GM23338 (cell line): ENCODE measurements around the gene S100A3. TPM values are rescaled to one million over a fixed set of nuclear protein-coding genes. Genes with fewer than 3 reads are reported as not detected.

Source experiments
- ATAC-seq: fragments of 200-7000 bp; cut with Tn5 transposase; 3 replicates; pipeline ENCODE4 v1.9.1; 2020
- DNase-seq: peaks from one replicate; pipeline ENCODE4 v3.0.0-alpha.2; 2015; ENCODE audit warnings: low spot score
- H2AFZ ChIP-seq: fragments of 200-600 bp; sonication (generic); 2 replicates; pipeline ENCODE4 v1.8.0; 2016; ENCODE audit warnings: antibody characterized with exemption, mild to moderate bottlenecking, moderate library complexity
- H3F3A ChIP-seq: fragments of 200-600 bp; sonication (generic); replicated peaks from 2 replicates; pipeline ENCODE4 v1.8.0; 2017; ENCODE audit warnings: antibody characterized with exemption, mixed run types, low read depth
- H3K27ac ChIP-seq: fragments of 200-600 bp; sonication (generic); 2 replicates; pipeline ENCODE4 v1.6.1; 2016; ENCODE audit warnings: low read depth
- H3K27me3 ChIP-seq: fragments of 200-600 bp; sonication (generic); 2 replicates; pipeline ENCODE4 v1.8.0; 2016; ENCODE audit warnings: mild to moderate bottlenecking, mixed run types, moderate library complexity; ENCODE audit not compliant: insufficient read depth
- H3K36me3 ChIP-seq: fragments of 200-600 bp; sonication (generic); 2 replicates; pipeline ENCODE4 v1.8.0; 2016; ENCODE audit warnings: mild to moderate bottlenecking; ENCODE audit not compliant: insufficient read depth
- H3K4me1 ChIP-seq: fragments of 200-600 bp; sonication (generic); 2 replicates; pipeline ENCODE4 v1.8.0; 2016; ENCODE audit warnings: mild to moderate bottlenecking, moderate library complexity; ENCODE audit not compliant: insufficient read depth
- H3K4me2 ChIP-seq: fragments of 200-600 bp; sonication (generic); 2 replicates; pipeline ENCODE4 v1.7.1; 2017; ENCODE audit warnings: mixed run types
- H3K4me3 ChIP-seq: fragments of 200-600 bp; sonication (generic); 2 replicates; pipeline ENCODE4 v1.6.1; 2016; ENCODE audit warnings: mixed run types
- H3K79me2 ChIP-seq: fragments of 200-600 bp; sonication (generic); replicated peaks from 2 replicates; pipeline ENCODE4 v1.8.0; 2017; ENCODE audit warnings: mild to moderate bottlenecking; ENCODE audit not compliant: insufficient read depth
- H3K9me2 ChIP-seq: fragments of 200-600 bp; sonication (generic); 2 replicates; pipeline ENCODE4 v1.8.0; 2017; ENCODE audit not compliant: insufficient read depth
- H4K20me1 ChIP-seq: fragments of 200-600 bp; sonication (generic); replicated peaks from 2 replicates; pipeline ENCODE4 v1.8.0; 2017; ENCODE audit warnings: mild to moderate bottlenecking; ENCODE audit not compliant: insufficient read depth
- H3K27ac Mint-ChIP-seq: 2 replicates; pipeline ENCODE4 v1.8.0; 2020; ENCODE audit warnings: inconsistent platforms, mild to moderate bottlenecking, moderate library complexity, mixed read lengths
- H3K27me3 Mint-ChIP-seq: 3 replicates; pipeline ENCODE4 v1.8.0; 2022; ENCODE audit warnings: low read depth, mild to moderate bottlenecking, moderate library complexity, mixed read lengths, inconsistent platforms; ENCODE audit not compliant: insufficient read depth, poor library complexity
- H3K36me3 Mint-ChIP-seq: 3 replicates; pipeline ENCODE4 v1.8.0; 2021; ENCODE audit warnings: low read depth, mild to moderate bottlenecking, inconsistent platforms, moderate library complexity, mixed read lengths
- H3K4me1 Mint-ChIP-seq: 3 replicates; pipeline ENCODE4 v1.8.0; 2020; ENCODE audit warnings: mild to moderate bottlenecking, inconsistent platforms, mixed read lengths
- H3K4me3 Mint-ChIP-seq: 3 replicates; pipeline ENCODE4 v1.8.0; 2021; ENCODE audit warnings: moderate library complexity, mild to moderate bottlenecking, inconsistent platforms, mixed read lengths
- H3K9me3 Mint-ChIP-seq: 3 replicates; pipeline ENCODE4 v1.8.0; 2020; ENCODE audit warnings: moderate library complexity, mild to moderate bottlenecking, inconsistent platforms, mixed read lengths
- CREB1 ChIP-seq: fragments of 250-450 bp; sonication (Bioruptor Pico); IDR thresholded peaks from 2 replicates; pipeline ENCODE4 v1.5.0; 2020; ENCODE audit warnings: low read depth, mild to moderate bottlenecking, moderate library complexity
- CTCF ChIP-seq, 2 experiments: fragments of 200-600 bp in 1 of 2; sonication (generic) in 1 of 2; conservative IDR thresholded peaks; 2 replicates each; pipeline versions ENCODE4 v1.5.1 to v1.6.1; 2016 to 2017; ENCODE audit warnings: antibody characterized with exemption in 2 of 2, low read depth in 2 of 2, mild to moderate bottlenecking in 2 of 2, moderate library complexity in 1 of 2
- EZH2 ChIP-seq: fragments of 200-600 bp; sonication (generic); IDR thresholded peaks from one replicate; pipeline ENCODE4 v1.8.0; 2017; ENCODE audit warnings: antibody characterized with exemption, mild to moderate bottlenecking, low read depth; ENCODE audit not compliant: unreplicated experiment
- JUNB ChIP-seq: IDR thresholded peaks from one replicate; pipeline ENCODE4 v1.6.1; 2016; ENCODE audit warnings: antibody characterized with exemption; ENCODE audit not compliant: unreplicated experiment
- NANOG ChIP-seq: IDR thresholded peaks from 2 replicates; pipeline ENCODE4 v1.6.1; 2016; ENCODE audit warnings: antibody characterized with exemption, borderline replicate concordance
- POLR2AphosphoS5 ChIP-seq: IDR thresholded peaks from 2 replicates; pipeline ENCODE4 v1.6.1; 2016; ENCODE audit warnings: antibody characterized with exemption, low read depth
- REST ChIP-seq: IDR thresholded peaks from one replicate; pipeline ENCODE4 v1.6.1; 2018; ENCODE audit warnings: antibody characterized with exemption; ENCODE audit not compliant: unreplicated experiment
- STAT1 ChIP-seq: IDR thresholded peaks from one replicate; pipeline ENCODE4 v1.6.1; 2016; ENCODE audit warnings: antibody characterized with exemption; ENCODE audit not compliant: unreplicated experiment
- ZNF114 ChIP-seq: fragments of 250-450 bp; sonication (Bioruptor Pico); IDR thresholded peaks from 2 replicates; pipeline ENCODE4 v1.5.0; 2020; ENCODE audit warnings: mild to moderate bottlenecking, moderate library complexity
- polyA plus RNA-seq: library from polyadenylated mRNA; unstranded; fragments of >200 nt; fragmentation: Nextera tagmentation; extraction: Ambion mirVana; gene quantifications from 2 replicates; pipeline ENCODE4 v1.2.1, GENCODE V29; 2016
- total RNA-seq: library from RNA; depleted of rRNA; stranded (reverse); fragments of >200 nt; shearing (Covaris generic); gene quantifications from 2 replicates; pipeline ENCODE4 v1.2.3, GENCODE V29; 2014
- TF ChIP-seq, protein P1 (sequence below): IDR thresholded peaks from 2 replicates; pipeline ENCODE4 v1.6.1; 2016; ENCODE audit warnings: antibody characterized with exemption

Gene S100A3
- total and polyA plus RNA-seq, 2 experiments from 2014 or later: not detected

- H3K27me3 ChIP-seq: no peaks in the 10 kb centered on the region
- no peak overlapping the region for H3K4me3 ChIP-seq
- ATAC-seq: no peak
- no peak for TF ChIP-seq POLR2AphosphoS5
- H3K79me2 ChIP-seq: no peaks in the 10 kb centered on the region
- H3K9me3 Mint-ChIP-seq: no peaks in the 10 kb centered on the region
- no peaks in the 10 kb centered on the region for H3K36me3 Mint-ChIP-seq
- H2AFZ ChIP-seq: peak overlapping the region; percentile 12; the same call in 1 of the 2 replicates
- H3K4me1 ChIP-seq: no peaks in the 10 kb centered on the region
- no peaks in the 10 kb centered on the region for H4K20me1 ChIP-seq
- H3K4me2 ChIP-seq: no peak overlapping the region
- H3K27ac Mint-ChIP-seq: no peak overlapping the region
- no peaks in the 10 kb centered on the region for H3K36me3 ChIP-seq
- no peaks in the 10 kb centered on the region for H3F3A ChIP-seq
- no peak overlapping the region for H3K27ac ChIP-seq
- no peak for DNase-seq
- peaks cover 5% of the 10 kb centered on the region; the same call in 2 of the 3 replicates for H3K4me1 Mint-ChIP-seq
- peaks cover 6% of the 10 kb centered on the region for H3K27me3 Mint-ChIP-seq
- H3K9me2 ChIP-seq: no peaks in the 10 kb centered on the region
- no peak overlapping the region for H3K4me3 Mint-ChIP-seq
Observed at GRCh38 chr1:153557877-153558276, 8.8 kb upstream of the S100A3 start.

DNA sequence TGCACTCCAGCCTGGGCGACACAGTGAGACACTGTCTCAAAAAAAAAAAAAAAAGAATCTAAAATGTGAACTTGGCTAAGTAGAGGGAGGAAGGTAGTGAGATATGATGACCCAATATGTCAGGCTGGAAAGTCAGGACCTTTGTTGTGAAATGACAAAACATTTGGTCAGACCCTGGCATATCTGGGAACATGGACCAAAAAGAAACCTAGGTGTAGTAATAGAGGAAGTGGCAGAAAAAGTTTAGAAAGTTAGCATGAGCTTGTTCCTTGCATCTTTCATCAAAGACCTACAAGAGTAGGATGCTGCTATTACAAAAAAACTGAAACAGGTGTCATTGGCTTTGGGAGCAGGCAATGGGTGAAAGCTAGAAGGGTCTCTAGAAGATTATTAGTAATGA, 7.3 kb upstream of the S100A3 start:
- peaks cover 5% of the 10 kb centered on the region for H3K27me3 Mint-ChIP-seq
- H3F3A ChIP-seq: no peaks in the 10 kb centered on the region
- H3K4me3 Mint-ChIP-seq: no peak overlapping the region
- H3K9me3 Mint-ChIP-seq: no peaks in the 10 kb centered on the region
- H3K4me3 ChIP-seq: no peak overlapping the region
- no peaks in the 10 kb centered on the region for H3K79me2 ChIP-seq
- H3K36me3 ChIP-seq: no peaks in the 10 kb centered on the region
- peaks cover 5% of the 10 kb centered on the region for H3K4me1 Mint-ChIP-seq
- H3K27ac Mint-ChIP-seq: no peak overlapping the region
- no peaks in the 10 kb centered on the region for H3K27me3 ChIP-seq
- H3K36me3 Mint-ChIP-seq: no peaks in the 10 kb centered on the region
- no peak overlapping the region for H2AFZ ChIP-seq
- H4K20me1 ChIP-seq: no peaks in the 10 kb centered on the region
- ATAC-seq (no peak), DNase-seq (no peak)
- no peak overlapping the region for H3K27ac ChIP-seq
- H3K9me2 ChIP-seq: no peaks in the 10 kb centered on the region
- H3K4me1 ChIP-seq: no peaks in the 10 kb centered on the region
- no peak overlapping the region for H3K4me2 ChIP-seq
- TF ChIP-seq, protein P1, sequence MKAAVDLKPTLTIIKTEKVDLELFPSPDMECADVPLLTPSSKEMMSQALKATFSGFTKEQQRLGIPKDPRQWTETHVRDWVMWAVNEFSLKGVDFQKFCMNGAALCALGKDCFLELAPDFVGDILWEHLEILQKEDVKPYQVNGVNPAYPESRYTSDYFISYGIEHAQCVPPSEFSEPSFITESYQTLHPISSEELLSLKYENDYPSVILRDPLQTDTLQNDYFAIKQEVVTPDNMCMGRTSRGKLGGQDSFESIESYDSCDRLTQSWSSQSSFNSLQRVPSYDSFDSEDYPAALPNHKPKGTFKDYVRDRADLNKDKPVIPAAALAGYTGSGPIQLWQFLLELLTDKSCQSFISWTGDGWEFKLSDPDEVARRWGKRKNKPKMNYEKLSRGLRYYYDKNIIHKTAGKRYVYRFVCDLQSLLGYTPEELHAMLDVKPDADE: no peak
- no peak for TF ChIP-seq STAT1
- TF ChIP-seq EZH2: no peak
- no peak for TF ChIP-seq CTCF (conservative IDR thresholded peaks at IDR 0.05; ENCODE audit: low read depth in 2 of 2)
- no peak for TF ChIP-seq REST
- TF ChIP-seq NANOG: no peak
- TF ChIP-seq ZNF114 (CRISPR knock-in tag): no peak
- no peak for TF ChIP-seq POLR2AphosphoS5
- TF ChIP-seq CREB1 (CRISPR knock-in tag): no peak
- no peak for TF ChIP-seq JUNB
